ENCODE results near the gene STOM.

STOM gene

DNA sequence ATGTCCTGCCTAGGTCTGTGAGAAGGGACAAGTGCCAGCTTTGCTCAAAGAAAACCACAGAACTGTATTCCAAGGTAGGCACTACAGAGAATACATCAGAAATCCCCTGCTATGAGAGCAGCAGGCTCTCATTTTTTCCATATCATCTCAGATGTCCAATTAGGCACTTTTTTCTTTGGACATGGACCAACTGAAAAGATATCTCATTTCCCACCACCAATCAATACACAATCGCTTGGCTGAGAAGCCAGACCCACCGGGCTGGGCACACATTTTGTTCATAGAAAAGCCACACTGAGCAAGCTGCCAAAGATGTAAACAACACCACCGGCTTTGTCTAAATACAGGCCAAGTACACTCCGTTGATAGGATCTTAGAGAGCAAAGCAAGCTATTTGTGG lies 25.9 kb downstream of the STOM start:
- DNase-seq = no peak

DNA sequence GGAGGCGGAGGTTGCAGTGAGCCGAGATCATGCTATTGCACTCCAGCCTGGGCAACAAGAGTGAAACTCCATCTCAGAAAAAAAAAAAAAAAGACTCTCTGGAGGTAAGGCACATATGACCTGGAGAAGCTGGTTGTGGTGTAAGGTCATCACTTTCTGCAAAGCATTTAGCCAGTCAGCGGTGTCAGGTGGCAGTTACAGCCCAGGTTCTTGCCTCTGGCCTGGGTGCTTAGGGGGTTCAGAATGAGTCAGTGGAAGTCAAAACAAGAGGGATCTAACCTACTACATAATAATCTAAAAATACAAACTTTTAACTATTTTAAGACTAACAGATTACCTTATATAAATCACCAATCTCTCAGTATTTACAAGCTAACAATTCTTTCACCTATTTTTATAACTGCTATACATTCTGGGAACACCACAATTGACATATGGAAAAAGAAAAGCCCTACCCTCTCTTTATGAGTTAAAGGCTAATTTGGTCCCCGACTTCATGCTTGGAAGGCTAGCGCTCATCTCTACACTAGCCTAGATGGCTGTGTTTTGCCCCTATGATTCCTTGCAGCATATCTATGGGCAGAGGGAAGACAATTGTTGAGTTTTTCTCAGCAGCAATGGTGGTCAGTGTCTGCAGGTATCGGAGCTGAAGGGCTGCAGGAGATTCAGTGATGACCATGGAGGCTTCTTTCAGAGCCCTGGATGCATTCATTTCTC lies 29.2 kb downstream of the STOM start:
- DNase-seq = no peak

DNA sequence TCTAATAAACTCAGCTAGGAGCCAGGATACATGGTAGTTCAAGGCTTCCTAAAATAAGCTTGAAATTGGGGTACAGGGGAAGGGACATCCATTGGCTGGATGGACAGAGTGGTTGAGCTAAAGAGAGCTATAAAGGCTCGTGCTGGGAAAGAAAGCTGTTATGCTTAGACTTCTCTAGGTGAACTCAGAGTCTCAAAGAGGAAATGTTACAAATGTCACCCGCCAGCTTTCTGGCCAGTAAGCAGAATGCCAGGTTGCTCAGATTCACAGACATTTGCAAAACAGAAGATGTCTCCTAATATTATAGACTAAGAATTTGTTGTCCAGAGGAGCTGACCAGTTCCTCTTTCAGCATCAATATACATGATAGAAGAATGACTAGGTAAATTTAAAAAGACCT lies 30.6 kb downstream of the STOM start:
- DNase-seq = no peak

DNA sequence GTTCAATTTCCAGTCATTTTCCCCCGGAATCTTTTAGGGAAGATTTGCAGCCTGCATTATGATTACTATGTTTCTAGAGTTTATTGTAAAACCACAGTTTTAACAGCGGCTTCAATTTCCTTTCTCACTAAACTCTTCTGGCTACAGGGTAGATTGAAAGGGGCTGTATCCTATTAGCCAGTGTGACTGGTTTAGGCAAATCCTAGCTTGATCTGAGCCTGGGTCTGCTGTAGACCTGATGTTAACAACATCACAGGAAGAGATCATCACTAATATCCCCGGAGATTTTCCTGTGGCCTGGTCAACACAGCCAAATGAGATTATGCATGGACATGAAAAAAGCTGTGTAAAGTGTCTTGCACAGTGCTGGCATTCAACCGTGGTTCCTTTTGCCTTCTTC lies 33.4 kb downstream of the STOM start:
- no peak for DNase-seq

DNA sequence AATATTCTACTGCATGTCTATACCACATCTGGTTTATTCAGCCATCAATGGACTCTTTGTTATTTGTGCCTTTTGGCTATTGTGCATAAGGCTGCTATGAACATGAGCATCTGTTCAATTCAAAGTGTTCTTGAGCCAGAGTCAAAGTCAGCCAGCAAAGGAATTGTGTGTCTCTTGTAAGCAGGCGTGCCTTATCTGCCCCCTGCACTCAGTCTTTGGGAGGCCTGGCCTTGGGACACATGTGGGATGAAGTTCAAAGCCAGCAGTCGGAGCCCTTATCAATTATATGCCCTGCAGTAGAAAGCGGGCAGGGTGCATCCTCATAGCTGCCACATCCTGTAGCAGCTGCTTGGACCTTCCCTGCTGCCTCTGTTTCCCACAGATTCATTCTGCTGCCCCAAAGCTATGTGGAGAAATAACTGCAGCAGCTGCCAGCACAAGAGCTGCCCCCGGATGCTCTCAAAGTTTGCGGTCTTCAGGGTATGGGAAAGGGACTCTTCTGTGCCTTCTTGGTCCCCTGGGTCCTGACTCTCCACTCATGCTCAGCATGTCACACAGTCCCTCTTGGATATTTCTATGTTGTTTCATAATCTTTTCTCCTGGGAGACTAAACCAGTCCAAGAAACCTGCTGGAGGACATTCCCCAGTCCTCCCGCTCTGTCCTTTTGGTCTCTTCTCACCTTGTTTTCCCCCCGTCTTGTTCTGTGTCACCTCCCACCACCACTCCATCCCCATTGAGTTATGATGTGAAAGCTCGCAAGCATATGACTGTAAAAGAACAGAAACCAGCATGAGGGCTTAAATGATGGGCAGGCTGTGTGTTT lies 35.9 kb downstream of the STOM start:
- DNase-seq = no peak

DNA sequence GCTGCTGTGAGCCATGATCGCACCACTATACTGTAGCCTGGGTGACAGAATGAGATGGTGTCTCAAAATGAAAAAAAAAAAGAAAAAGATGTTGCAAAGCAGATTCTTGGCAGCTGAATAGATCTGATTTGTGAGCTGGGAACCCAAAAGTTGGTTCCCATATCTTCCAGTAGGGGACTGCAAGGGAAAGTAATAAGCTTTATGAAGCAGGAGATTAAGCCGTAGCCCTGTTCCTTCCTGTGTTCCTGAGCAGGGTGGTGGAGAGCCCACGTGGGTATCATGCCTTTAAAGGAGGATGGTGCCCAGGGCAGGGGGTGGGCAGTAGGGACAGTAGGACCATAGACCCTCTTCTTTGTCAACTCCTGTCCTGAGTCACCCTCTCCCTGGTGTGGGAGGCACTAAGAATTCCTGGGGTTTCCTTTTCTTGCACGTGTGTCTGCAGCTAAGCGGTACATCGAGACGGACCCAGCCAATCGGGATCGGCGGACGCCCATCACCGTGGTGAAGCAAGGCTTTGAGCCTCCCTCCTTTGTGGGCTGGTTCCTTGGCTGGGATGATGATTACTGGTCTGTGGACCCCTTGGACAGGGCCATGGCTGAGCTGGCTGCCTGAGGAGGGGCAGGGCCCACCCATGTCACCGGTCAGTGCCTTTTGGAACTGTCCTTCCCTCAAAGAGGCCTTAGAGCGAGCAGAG lies 37.9 kb downstream of the STOM start:
- DNase-seq = no peak

DNA sequence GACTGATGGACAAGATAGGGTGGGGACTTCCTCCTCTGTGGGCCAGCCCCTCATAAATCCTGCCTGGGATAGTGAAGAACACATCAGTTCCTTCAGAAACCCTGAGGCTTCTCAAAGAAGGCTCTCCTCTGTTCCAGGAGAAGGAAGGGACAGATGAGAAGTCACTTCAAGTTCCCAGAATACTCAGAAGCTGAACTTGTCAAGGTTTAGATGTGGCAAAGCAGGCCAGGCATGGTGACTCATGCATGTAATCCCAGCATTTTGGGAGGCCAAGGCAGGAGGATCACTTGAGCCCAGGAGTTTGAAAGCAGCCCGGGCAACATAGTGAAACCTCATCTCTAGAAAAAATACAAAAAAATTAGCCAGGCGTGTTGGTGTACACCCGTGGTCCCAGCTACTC lies 38.5 kb downstream of the STOM start:
- no peak for DNase-seq

DNA sequence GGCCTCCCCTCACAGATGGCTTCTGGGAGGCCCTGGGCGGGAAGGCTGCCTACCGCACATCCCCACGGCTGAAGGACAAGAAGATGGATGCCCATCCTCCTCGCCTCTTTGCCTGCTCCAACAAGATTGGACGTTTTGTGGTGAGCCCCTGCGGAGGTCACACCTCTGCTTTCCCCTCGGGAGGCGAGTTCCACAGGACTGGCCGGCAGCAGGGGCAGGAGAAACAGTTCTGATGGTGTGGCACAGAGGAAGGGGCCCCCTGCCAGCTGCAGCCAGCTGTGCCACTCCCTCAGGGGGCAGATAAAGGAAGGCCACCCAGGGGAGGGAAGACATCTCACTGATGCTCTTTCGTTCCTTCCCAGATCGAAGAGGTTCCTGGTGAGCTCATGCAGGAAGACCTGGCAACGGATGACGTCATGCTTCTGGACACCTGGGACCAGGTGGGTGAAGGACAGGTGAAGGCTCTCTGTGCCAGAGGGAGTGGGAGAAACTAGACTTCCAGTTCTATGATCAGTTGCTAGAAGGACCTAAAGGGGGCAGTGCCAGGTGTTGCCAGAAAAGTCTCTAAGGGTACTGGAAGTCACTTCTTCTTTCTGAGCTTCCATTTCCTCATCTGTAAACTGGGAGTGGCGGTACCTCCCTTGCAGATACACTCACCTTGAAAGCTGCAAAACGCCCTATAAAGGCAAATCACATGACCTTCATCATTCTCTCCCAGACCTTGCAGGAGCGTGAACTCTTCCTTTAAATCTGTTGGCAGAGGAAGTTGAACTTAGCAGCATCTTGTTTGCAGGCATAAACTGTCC lies 41.0 kb downstream of the STOM start:
- DNase-seq = no peak

DNA sequence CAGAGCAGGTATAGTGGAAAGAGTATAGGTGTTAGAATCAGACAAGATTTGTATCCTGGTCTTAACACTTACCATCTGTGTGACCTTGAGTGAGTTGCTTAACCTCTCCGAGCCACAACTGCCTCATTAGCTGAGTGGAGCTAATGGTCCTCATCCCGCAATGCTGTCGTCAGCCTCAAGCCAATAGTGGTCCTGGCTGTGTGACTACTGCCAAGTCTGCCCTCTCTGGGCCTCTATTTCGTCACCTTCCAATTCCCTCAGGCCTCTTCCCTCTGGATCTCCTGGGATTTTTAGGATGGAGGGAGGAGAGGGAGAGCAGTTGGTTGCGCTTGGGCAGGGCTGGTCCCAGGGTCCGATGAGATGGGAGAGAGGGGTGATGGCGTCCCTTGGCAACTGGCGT lies 41.6 kb downstream of the STOM start:
- DNase-seq = no peak

DNA sequence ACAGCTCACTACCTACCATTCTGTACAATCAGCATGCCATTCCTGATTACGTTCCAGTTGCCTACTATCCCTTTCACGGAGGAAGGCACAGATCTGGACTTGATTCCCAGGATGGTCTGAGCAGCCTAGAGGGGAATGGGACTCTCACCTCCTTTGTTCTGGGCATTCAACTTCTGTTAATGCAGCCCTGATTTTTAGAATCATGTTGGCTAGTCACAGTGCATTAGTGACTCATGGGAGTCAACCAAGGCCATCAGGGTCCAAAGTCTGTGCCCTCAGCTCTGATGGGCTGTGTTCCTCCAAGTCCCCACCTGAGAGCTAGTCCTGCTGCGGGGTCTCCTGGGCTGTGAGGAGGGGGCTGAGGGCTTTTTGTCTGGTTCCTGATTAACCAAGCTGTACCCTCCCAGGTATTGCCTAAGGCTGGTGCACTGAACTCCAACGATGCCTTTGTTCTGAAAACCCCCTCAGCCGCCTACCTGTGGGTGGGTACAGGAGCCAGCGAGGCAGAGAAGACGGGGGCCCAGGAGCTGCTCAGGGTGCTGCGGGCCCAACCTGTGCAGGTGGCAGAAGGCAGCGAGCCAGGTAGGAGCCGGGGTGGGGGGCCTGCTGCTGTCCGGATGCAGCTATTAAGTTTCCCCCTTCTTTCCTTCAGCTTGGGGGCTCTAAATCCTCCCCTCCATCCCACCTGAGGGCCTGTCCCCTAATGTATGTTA lies 43.0 kb downstream of the STOM start:
- DNase-seq = no peak

DNA sequence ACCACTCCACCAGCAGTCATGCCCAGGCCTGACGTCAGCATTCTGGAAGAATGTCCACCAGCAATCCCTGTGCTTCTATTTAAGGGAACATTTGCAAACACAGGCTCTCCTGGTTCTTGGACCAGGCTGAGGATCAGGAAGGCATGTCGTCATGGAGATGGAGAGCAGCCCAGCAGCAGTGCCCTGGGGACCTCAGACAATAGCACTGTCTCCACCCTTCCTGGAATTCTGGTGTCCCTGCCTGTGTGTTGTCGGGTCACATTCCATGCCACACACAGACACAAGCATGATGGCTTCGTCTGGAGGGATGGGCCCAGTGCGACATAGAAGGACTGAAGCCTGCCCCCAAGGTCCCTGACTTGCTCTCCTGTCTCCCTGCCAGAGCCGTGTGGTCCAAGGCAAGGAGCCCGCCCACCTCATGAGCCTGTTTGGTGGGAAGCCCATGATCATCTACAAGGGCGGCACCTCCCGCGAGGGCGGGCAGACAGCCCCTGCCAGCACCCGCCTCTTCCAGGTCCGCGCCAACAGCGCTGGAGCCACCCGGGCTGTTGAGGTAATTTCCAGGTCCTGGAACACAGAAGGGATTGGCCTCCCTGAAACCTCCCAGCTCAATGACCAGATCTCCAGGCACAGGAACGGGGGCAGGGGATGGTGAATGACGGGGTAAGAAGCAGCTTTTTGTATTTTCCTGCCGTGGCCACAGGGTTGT lies 43.8 kb downstream of the STOM start:
- no peak for DNase-seq

DNA sequence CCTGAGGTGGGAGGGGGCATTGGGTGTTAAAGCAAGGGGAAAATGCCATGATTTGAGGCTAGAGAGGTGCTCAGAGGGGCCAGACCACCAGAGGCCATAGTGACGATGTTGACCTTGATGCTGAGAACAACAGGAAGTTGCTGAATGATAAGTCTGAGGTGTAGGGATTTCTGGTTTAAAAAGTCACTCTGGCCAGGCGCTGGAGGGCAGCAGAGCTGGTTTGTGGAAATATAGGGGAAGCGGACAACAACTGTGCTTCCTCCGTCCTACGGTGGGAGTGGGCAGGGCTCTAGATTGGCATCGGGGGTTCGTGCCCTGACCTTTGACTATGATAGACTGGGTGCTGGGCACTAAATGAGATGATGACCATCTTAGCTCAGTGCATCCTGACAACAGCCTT lies 44.7 kb downstream of the STOM start:
- DNase-seq = no peak

DNA sequence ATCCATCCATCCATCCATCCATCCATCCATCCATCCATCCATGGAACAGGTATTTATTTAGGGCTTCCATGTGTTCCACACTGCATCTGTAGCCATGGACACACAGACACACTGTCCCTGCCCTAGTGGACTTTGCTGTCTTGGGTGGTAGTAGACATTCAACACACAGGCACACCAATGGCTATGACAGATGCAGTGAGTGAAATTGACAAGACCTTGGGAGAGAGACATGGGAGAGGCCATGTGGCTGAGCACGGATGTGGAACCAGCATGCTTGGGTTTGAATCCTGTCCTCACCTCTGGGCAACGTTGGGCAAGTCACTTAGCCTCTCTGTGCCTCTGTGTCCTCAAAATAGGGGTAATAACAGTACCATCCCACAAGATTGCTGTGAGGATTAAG lies 45.3 kb downstream of the STOM start:
- DNase-seq = no peak

DNA sequence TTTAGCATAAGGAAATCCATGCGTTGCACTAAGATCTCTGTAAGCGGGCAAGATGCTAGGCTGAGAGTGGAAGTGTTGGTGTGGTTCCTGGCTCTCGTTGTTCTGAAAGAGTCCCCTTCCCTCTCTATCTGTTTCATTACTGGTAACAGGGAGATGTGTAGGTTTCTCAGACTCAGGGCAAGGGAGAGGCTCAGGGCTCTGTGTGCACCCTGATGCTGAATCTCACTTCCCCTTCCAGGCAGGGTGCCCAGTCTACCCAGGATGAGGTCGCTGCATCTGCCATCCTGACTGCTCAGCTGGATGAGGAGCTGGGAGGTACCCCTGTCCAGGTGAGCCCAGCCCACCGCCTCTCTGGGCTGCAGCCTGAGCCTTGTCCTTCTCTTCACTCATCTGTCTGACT lies 45.7 kb downstream of the STOM start:
- DNase-seq = no peak

DNA sequence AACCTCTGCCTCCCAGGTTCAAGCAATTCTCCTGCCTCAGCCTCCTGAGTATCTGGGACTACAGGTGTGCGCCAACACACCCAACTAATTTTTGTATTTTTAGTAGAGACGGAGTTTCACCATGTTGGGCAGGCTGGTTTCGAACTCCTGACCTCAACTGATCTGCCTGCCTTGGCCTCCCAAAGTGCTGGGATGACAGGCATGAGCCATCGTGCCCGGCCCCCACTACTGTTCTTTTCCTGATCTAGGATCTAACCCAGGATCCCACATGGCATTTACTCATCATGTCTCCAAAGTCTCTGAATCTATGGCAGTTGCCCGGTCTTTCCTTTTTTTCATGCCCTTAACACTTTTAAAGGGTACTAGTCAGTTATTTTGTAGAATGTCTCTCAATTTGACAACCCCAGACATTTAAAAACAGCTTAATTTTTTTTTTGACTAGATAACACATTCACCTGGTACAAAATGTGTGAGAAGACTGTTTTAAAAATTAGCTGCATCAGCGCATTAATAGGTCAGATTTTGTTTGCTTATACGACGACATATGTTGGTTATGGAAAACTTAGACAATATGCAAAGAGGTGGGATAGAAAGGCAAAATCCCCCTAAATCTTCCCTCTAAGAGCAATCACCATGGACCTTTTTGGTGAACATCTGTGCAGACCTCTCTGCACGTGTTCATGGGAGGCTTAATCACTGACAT lies 46.5 kb downstream of the STOM start:
- DNase-seq = no peak

DNA sequence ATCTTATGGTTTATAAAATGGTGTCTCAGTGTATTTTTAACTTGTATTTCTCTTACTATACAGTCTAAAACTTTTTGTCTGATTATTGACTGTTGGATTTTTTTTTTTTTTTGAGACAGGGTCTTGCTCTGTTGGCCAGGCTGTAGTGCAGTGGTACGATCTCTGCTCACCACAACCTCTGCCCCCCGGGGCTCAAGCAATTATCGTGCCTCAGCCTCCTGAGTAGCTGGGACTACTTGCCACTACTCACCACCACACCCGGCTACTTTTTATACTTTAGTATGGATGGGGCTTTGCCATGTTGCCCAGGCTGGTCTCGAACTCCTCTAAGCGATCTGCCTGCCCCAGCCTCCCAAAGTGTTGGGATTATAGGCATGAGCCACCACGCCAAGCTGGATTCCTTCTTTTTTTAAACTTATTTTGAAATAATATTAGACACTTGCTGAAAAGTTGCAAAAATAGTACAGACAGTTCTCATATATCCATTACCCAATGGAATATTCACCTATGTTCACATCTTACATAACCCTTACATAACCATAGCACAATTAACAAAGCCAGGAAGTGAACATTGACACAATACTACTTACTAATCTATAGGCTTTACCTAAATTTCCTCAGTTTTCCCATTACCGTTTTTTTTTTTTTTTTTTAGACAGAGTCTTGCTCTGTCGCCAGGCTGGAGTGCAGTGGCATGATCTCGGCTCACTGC lies 47.2 kb downstream of the STOM start:
- no peak for DNase-seq

DNA sequence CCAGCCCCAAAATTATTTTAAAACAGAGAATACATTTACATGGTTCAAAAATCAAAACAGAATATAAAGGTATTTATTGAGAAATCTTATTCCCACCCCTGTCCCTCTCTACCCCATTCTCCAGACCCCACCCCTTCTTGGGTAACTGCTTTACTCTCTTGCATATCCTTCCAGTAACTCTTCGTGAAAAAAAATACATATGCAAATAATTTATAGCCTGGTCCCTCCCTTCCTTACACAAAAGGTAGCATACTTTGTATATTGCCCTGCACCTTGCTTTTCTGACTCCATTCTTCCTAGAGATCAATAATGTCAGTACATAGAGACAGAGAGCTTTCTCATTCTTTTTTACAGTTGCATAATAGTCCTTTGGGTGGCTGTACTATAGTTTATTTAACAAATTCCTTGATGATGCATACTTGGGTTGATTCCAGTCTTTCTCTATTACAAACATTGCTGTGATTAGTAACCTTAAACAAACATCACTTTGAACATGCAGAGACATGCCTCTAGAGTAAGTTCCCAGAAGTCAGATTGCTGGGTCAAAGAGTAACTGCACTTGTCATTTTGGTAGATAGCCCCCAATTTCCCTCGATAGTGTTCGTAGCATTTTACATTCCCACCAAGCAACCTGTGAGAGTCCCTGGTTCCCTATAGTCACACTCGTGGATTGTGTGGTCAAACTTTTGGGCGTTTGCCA lies 47.9 kb downstream of the STOM start:
- DNase-seq = no peak

DNA sequence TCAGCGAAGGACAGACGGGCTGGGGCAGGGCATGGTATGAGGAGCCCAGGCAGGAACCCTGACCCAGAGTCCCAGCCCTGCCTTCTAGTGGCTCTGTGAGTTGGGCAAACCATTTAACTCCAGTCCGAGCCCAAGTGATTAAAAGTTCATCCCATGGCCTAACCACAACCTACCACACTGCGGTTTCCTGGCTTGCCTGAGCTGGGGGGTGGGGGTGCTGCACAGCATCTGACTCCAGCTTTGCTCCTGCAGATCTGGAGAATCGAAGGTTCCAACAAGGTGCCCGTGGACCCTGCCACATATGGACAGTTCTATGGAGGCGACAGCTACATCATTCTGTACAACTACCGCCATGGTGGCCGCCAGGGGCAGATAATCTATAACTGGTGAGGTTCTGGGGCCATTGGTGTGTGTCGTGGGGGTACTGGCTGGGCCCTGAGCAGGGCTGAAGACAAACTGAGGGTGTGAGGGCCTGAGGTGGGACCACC lies 49.0 kb downstream of the STOM start:
- no peak for DNase-seq

DNA sequence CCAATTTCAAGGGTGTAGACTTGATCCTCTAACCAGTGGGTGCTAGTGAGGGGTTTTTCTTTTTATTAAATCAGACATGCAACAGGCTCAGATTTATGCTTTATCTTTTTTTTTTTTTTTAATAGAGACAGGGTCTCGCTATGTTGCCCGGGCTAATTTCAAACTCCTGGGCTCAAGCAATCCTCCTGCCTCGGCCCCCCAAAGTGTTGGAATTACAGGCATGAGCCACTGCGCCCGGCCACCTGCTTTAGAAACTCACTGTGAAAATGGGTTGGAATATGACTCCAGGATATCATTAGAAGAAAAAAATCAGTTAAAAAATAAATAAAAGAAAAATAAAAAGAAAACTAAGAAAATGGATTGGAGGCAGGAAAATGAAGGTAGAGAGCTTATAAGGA lies 50.7 kb downstream of the STOM start:
- DNase-seq = no peak
